ENCODE results near the gene HGFAC.
A peak's percentile ranks its signal among the peaks of the same experiment; 100 is the strongest.

The HGFAC gene

DNA sequence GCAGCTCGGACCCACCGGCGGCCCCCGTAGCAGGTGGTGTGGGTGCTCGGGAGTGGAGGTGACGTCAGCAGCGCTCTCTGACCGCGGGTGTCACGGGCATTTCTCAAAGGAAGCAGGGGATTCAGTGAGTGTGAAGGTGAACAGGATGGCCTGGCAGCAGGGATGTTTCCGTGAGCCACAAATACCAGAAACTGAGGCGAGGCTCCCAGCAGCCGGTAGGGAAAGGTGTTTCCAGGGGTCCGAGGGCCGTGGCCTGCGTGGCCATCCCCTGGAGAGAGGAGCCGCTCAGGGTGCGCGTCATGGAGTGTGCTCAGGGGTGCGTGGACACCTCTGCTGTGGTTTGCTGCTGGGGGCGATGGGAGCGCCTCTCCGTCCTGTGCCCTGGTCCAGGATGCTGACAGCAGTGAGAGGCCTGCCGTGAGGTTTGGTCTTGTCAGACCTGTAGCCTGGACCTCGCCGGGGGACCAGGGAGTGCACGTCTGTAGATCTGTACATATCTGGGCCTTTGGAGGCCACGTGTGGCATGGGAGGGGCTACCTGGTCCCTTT, 10.2 kb upstream of the HGFAC start:
- no peak for TF ChIP-seq EZH2phosphoT487 (IDR thresholded peaks at IDR 0.05; ENCODE audit: low read depth)
- no peak for TF ChIP-seq CTCF (IDR thresholded peaks at IDR 0.05; ENCODE audit: low read depth, low read length)
- Histone ChIP-seq H4K20me1 (ENCODE audit: insufficient read depth, low read length) (no peaks in the 10 kb centered on the region), H3K36me3 (replicated peaks; ENCODE audit: low read depth, low read length) (peaks cover 4% of the 10 kb centered on the region), H3K4me3 (ENCODE audit: low read length) (no peak overlapping the region), H3K27ac (ENCODE audit: low read length) (no peak overlapping the region), H3K9ac (ENCODE audit: low read length) (no peak overlapping the region), H3K4me1 (ENCODE audit: low read length) (no peaks in the 10 kb centered on the region; the same call in 1 of the 2 replicates), H3K27me3 (ENCODE audit: low read depth, low read length) (no peaks in the 10 kb centered on the region), H3K9me3 (ENCODE audit: insufficient read depth, low read length) (no peaks in the 10 kb centered on the region), H2AFZ (ENCODE audit: low read depth, low read length) (no peak overlapping the region), H3K79me2 (ENCODE audit: low read length) (no peaks in the 10 kb centered on the region), H3K4me2 (ENCODE audit: low read length) (no peak overlapping the region)

GRCh38 chr4:3432381-3432790, 9.4 kb upstream of the HGFAC start:
- H4K20me1 ChIP-seq (ENCODE audit: insufficient read depth, low read length): no peaks in the 10 kb centered on the region
- H3K4me3 ChIP-seq (ENCODE audit: low read length): no peak overlapping the region
- peaks cover 4% of the 10 kb centered on the region for H3K36me3 ChIP-seq (replicated peaks; ENCODE audit: low read depth, low read length)

GRCh38 chr4:3433138-3433869, 8.5 kb upstream of the HGFAC start:
- Histone ChIP-seq H3K4me1 (ENCODE audit: low read length) (peaks cover 5% of the 10 kb centered on the region; the same call in 1 of the 2 replicates), H3K9me3 (ENCODE audit: insufficient read depth, low read length) (no peaks in the 10 kb centered on the region), H3K27me3 (ENCODE audit: low read depth, low read length) (no peaks in the 10 kb centered on the region), H3K79me2 (ENCODE audit: low read length) (no peaks in the 10 kb centered on the region), H2AFZ (ENCODE audit: low read depth, low read length) (no peak overlapping the region), H3K4me3 (ENCODE audit: low read length) (no peak overlapping the region), H4K20me1 (ENCODE audit: insufficient read depth, low read length) (no peaks in the 10 kb centered on the region), H3K36me3 (replicated peaks; ENCODE audit: low read depth, low read length) (peaks cover 4% of the 10 kb centered on the region), H3K4me2 (ENCODE audit: low read length) (no peak overlapping the region), H3K27ac (ENCODE audit: low read length) (no peak overlapping the region), H3K9ac (ENCODE audit: low read length) (no peak overlapping the region)
- no peak for TF ChIP-seq CTCF (IDR thresholded peaks at IDR 0.05; ENCODE audit: low read depth, low read length)
- TF ChIP-seq EZH2phosphoT487 (IDR thresholded peaks at IDR 0.05; ENCODE audit: low read depth): no peak

More at GRCh38 chr4:3432381-3432790, 9.4 kb upstream of the HGFAC start:
- no peaks in the 10 kb centered on the region for H3K27me3 ChIP-seq (ENCODE audit: low read depth, low read length)
- H3K9me3 ChIP-seq (ENCODE audit: insufficient read depth, low read length): no peaks in the 10 kb centered on the region
- H3K4me1 ChIP-seq (ENCODE audit: low read length): peaks cover 5% of the 10 kb centered on the region; the same call in 1 of the 2 replicates
- H3K4me2 ChIP-seq (ENCODE audit: low read length): no peak overlapping the region
- no peak overlapping the region for H3K9ac ChIP-seq (ENCODE audit: low read length)
- no peaks in the 10 kb centered on the region for H3K79me2 ChIP-seq (ENCODE audit: low read length)
- TF ChIP-seq EZH2phosphoT487 (IDR thresholded peaks at IDR 0.05; ENCODE audit: low read depth) (no peak), CTCF (IDR thresholded peaks at IDR 0.05; ENCODE audit: low read depth, low read length) (no peak)
- H3K27ac ChIP-seq (ENCODE audit: low read length): no peak overlapping the region
- H2AFZ ChIP-seq (ENCODE audit: low read depth, low read length): no peak overlapping the region

DNA sequence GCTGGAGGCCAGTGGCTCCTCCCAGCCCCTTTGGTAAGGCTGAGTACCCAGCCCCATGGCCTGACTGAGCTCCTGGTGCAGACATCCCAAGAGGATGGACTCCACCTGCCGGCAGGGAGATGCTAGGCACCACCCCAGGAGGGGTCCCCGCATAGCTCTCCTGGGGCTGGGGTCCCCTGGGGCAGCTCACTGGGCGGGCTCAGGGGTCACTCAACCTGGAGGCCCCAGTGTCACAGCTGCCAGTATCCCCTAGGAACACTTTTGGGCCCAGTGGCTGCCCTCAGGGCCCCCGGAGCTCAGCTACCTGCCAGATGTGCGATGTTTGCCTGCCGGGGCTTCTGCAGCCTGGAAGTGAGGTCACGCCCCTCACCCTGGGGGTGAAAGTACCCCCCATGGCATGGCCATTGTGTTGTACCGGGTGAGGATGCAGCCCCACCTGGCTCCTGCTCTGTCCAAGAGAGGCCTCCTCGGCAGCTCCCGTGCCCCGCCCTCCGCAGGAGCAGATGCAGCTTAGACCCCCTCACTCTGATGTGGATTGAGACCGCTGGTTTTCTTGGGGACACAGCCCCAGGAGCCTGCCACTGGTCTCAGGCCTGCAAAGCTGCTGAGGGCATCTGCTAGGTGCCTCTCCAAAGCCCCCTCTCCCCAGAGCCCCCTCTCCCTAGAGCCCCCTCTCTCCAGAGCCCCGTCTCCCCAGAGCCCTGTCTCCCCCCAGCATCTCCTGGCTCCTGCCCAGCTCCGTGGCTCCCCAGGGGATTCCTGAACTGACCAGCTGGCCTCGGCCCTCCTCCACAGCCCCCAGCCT, 6.7 kb upstream of the HGFAC start:
- H3K36me3 ChIP-seq (replicated peaks; ENCODE audit: low read depth, low read length): no peaks in the 10 kb centered on the region
- no peak overlapping the region for H3K4me3 ChIP-seq (ENCODE audit: low read length)
- no peaks in the 10 kb centered on the region for H3K79me2 ChIP-seq (ENCODE audit: low read length)
- no peak overlapping the region for H3K27ac ChIP-seq (ENCODE audit: low read length)
- no peak overlapping the region for H3K9ac ChIP-seq (ENCODE audit: low read length)
- no peaks in the 10 kb centered on the region for H3K9me3 ChIP-seq (ENCODE audit: insufficient read depth, low read length)
- no peaks in the 10 kb centered on the region for H4K20me1 ChIP-seq (ENCODE audit: insufficient read depth, low read length)
- no peaks in the 10 kb centered on the region for H3K27me3 ChIP-seq (ENCODE audit: low read depth, low read length)
- H3K4me1 ChIP-seq (ENCODE audit: low read length): peaks cover 5% of the 10 kb centered on the region; the same call in 1 of the 2 replicates
- no peak overlapping the region for H2AFZ ChIP-seq (ENCODE audit: low read depth, low read length)
- peak; percentile 55 for TF ChIP-seq CTCF (IDR thresholded peaks at IDR 0.05; ENCODE audit: low read depth, low read length)
- TF ChIP-seq EZH2phosphoT487 (IDR thresholded peaks at IDR 0.05; ENCODE audit: low read depth): no peak
- H3K4me2 ChIP-seq (ENCODE audit: low read length): no peak overlapping the region
